Adrenal gland (tissue), 12 donors: ENCODE data around the gene BAG5. TPM values are rescaled to one million over a fixed set of nuclear protein-coding genes. Genes with fewer than 3 reads are reported as not detected.

ENCODE experiments used
- DNase-seq, 7 donors: peaks; one replicate each; pipeline ENCODE4 v3.0.0-alpha.2; 2019 to 2020
- H3K27ac ChIP-seq, 5 donors: fragments of 200-600 bp; sonication (generic) in 4 of 5; 1 replicate in 3 of 5; 2 replicates in 2 of 5; pipeline versions ENCODE4 v1.5.1 to v1.8.0; 2016 to 2020; ENCODE audit warnings: mild to moderate bottlenecking in 1 of 5
- H3K27me3 ChIP-seq: fragments of 200-600 bp; 2 replicates; pipeline ENCODE4 v1.8.0; 2021
- H3K36me3 ChIP-seq, 2 donors: fragments of 200-600 bp; replicated peaks in 1 of 2; 1 replicate in 1 of 2; 2 replicates in 1 of 2; pipeline versions ENCODE4 v1.5.1 to v1.8.0; 2018 to 2022
- H3K4me1 ChIP-seq, 2 donors: fragments of 200-600 bp; replicated peaks in 1 of 2; 1 replicate in 1 of 2; 2 replicates in 1 of 2; pipeline versions ENCODE4 v1.5.1 to v1.8.0; 2018 to 2021
- H3K4me3 ChIP-seq, 4 donors: fragments of 200-600 bp; sonication (generic) in 3 of 4; one replicate each; pipeline ENCODE4 v1.5.1; 2016 to 2018
- H3K9me3 ChIP-seq, 3 donors: fragments of 200-600 bp; sonication (generic) in 1 of 3; replicated peaks in 1 of 3; 1 replicate in 2 of 3; 2 replicates in 1 of 3; pipeline versions ENCODE4 v1.5.1 to v1.8.0; 2016 to 2021
- CTCF ChIP-seq, 6 experiments: fragments of 450-650 bp in 4 of 6; fragments of 200-600 bp in 2 of 6; sonication (generic) in 1 of 6; IDR thresholded peaks; 1 replicate in 5 of 6; 2 replicates in 1 of 6; pipeline versions ENCODE4 v1.5.1 to v1.8.0; 2016 to 2021; ENCODE audit warnings: antibody characterized with exemption in 6 of 6, mild to moderate bottlenecking in 2 of 6, moderate library complexity in 1 of 6
- POLR2A ChIP-seq, 2 donors: fragments of 450-650 bp; IDR thresholded peaks; one replicate each; pipeline ENCODE4 v1.6.1; 2017; ENCODE audit warnings: antibody characterized with exemption in 2 of 2, mild to moderate bottlenecking in 2 of 2, moderate library complexity in 1 of 2
- WGBS, 4 donors: extraction: QIAGEN DNeasy Blood & Tissue Kit in 2 of 4; methylation state at CpG; one replicate each; pipeline versions ENCODE4 v1.1.5 to v1.1.7; 2013 to 2017; 5-methylcytosine and 5-hydroxymethylcytosine counted together
- intact Hi-C, 2 donors: fragments of 100-400 bp; cut with DNase I; formaldehyde crosslinking; loops; one replicate each; pipeline versions ENCODE4 v1.14.1 to v1.15.0; 2022 to 2023
- polyA plus RNA-seq, 3 donors: library from polyadenylated mRNA; stranded (reverse); fragments of 200-250 nt in 2 of 3; fragments of 350-450 nt in 1 of 3; fragmentation: Illumina TruSeq in 1 of 3; extraction: RNeasy Lipid Tissue Mini Kit (QIAGEN cat#74804) in 1 of 3; gene quantifications; one replicate each; pipeline ENCODE4 v1.2.3, GENCODE V29; 2013 to 2014
- total RNA-seq, 9 donors: library from RNA; depleted of rRNA in 4 of 9; stranded (reverse); fragments of >200 nt in 4 of 9; fragments of 120-200 nt in 1 of 9; fragmentation: NEBNext Ultra II Directional in 1 of 9; extraction: Animal tissue kit (Norgen Biotek cat#: 25700) in 1 of 9; gene quantifications; one replicate each; pipeline versions ENCODE4 v1.1.0 to v1.2.4, GENCODE V29; 2013 to 2023
- donor health status: healthy with polysubstance abuse.
- donor health status: Bipolar disorder and iron deficiency.
- donor health status: DM: yes; HTN: yes; CAD: no.
- donor health status: DM: no; HTN: no; CAD: no.
- donor health status: DM: no; HTN: no; CAD: no.
- donor health status: DM: yes; HTN: yes; CAD: no.

BAG5 gene
- total and polyA plus RNA-seq, 12 donors: 5.2 to 33.5 (median 24.7) TPM

DNA sequence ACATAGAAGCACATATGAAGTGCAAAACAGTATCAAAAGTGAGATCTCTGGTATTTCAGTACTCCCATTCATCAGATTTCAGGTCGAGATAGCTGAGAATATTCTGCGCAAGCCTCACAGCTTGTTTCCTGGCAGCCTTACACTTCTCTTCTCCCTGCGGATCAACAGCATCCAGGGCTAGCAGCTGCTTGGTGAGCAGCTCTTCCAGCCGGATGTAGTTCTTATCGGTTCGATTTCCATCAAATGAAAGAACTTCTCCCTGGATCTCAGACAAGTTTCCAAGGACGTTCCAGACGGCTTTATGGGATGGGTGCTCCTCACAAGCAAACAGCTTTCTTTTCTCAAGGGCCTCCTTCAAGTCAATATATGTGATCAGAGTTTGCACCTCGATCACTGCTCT, 2.7 kb downstream of the BAG5 start:
- Histone ChIP-seq H3K4me1 (peaks cover 18 to 60% of the 10 kb centered on the region in 2 donors), H3K27ac (peak overlapping the region in 1 of 5 donors; percentile 10), H3K4me3 (no peak overlapping the region), H3K36me3 (peaks cover 0 to 23% of the 10 kb centered on the region in 2 donors), H3K9me3 (no peaks in the 10 kb centered on the region), H3K27me3 (no peaks in the 10 kb centered on the region)
- TF ChIP-seq CTCF (IDR thresholded peaks at IDR 0.05) (no peak), POLR2A (IDR thresholded peaks at IDR 0.05) (no peak)
- no peak for DNase-seq
- intact Hi-C loops: no loop called here
- WGBS, 4 donors: 62 to 66% (median 64%) methylated on average over 9 of the region's 9 CpGs

- Histone ChIP-seq H3K27me3 (no peaks in the 10 kb centered on the region), H3K4me1 (peaks cover 8 to 46% of the 10 kb centered on the region in 2 donors), H3K36me3 (peaks cover 0 to 23% of the 10 kb centered on the region in 2 donors), H3K9me3 (no peaks in the 10 kb centered on the region), H3K27ac (peak overlapping the region in 2 of 5 donors; percentile 17 to 73), H3K4me3 (no peak overlapping the region)
- intact Hi-C loops: no loop called here
- TF ChIP-seq POLR2A (IDR thresholded peaks at IDR 0.05) (no peak), CTCF (IDR thresholded peaks at IDR 0.05) (no peak)
- DNase-seq: peak in 1 of 7 donors; percentile 32
- WGBS, 4 donors: 77 to 89% (median 82%) methylated on average over 16 of the region's 16 CpGs
These were observed 4.2 kb downstream of the BAG5 start for GRCh38 chr14:103558071-103558882.

GRCh38 chr14:103556946-103557758, 5.3 kb downstream of the BAG5 start:
- TF ChIP-seq POLR2A (IDR thresholded peaks at IDR 0.05) (no peak), CTCF (IDR thresholded peaks at IDR 0.05) (no peak)
- Histone ChIP-seq H3K9me3 (no peaks in the 10 kb centered on the region), H3K27me3 (no peaks in the 10 kb centered on the region), H3K27ac (peak overlapping the region in 2 of 5 donors; percentile 7 to 49), H3K4me3 (no peak overlapping the region), H3K36me3 (peaks cover 0 to 23% of the 10 kb centered on the region in 2 donors), H3K4me1 (peaks cover 15 to 54% of the 10 kb centered on the region in 2 donors)
- WGBS, 4 donors: 60 to 63% (median 62%) methylated on average over 15 of the region's 15 CpGs
- intact Hi-C loops: no loop called here
- peak in 1 of 7 donors; percentile 15 for DNase-seq
